Measurements from ENCODE around the gene SH3RF3. TPM values are rescaled to one million over a fixed set of nuclear protein-coding genes. Genes with fewer than 3 reads are reported as not detected.

SH3RF3 gene
- total RNA-seq, 2 experiments from 2014 or later, result 1.9 to 2.3 TPM

GRCh38 chr2:109537565-109538222, 408.7 kb downstream of the SH3RF3 start:
- H3K27ac Mint-ChIP-seq, result no peak overlapping the region
- intact Hi-C loops (cut with micrococcal nuclease), result no loop called here
- peaks cover 4% of the 10 kb centered on the region for H3K27me3 Mint-ChIP-seq
- no peak for DNase-seq
- no peaks in the 10 kb centered on the region for H3K36me3 Mint-ChIP-seq (ENCODE audit: low read depth)
- ChIA-PET CTCF (no interaction called here), POLR2A (no interaction called here)
- no peak overlapping the region for H3K4me3 Mint-ChIP-seq
- no peaks in the 10 kb centered on the region for H3K9me3 Mint-ChIP-seq
- no peak for TF ChIP-seq CTCF (IDR thresholded peaks at IDR 0.05)
- ATAC-seq, result no peak
- H3K4me1 Mint-ChIP-seq (ENCODE audit: low read depth), result no peaks in the 10 kb centered on the region

- DNase-seq (no peak), ATAC-seq (no peak)
- ChIA-PET CTCF (no interaction called here), POLR2A (no interaction called here)
- no peaks in the 10 kb centered on the region for H3K9me3 Mint-ChIP-seq
- H3K27ac Mint-ChIP-seq, result no peak overlapping the region
- H3K4me1 Mint-ChIP-seq (ENCODE audit: low read depth), result no peaks in the 10 kb centered on the region
- no peaks in the 10 kb centered on the region for H3K36me3 Mint-ChIP-seq (ENCODE audit: low read depth)
- intact Hi-C loops (cut with micrococcal nuclease), result no loop called here
- no peak overlapping the region for H3K4me3 Mint-ChIP-seq
- TF ChIP-seq CTCF (IDR thresholded peaks at IDR 0.05), result no peak
- H3K27me3 Mint-ChIP-seq, result peaks cover 4% of the 10 kb centered on the region
Measured at GRCh38 chr2:109538546-109538945, 409.5 kb downstream of the SH3RF3 start.

- POLR2A ChIA-PET, result no interaction called here
- intact Hi-C loops (cut with micrococcal nuclease), result no loop called here
- H3K36me3 Mint-ChIP-seq (ENCODE audit: low read depth), result no peaks in the 10 kb centered on the region
- H3K9me3 Mint-ChIP-seq, result no peaks in the 10 kb centered on the region
- no peak overlapping the region for H3K4me3 Mint-ChIP-seq
- no peak for DNase-seq
- no peaks in the 10 kb centered on the region for H3K4me1 Mint-ChIP-seq (ENCODE audit: low read depth)
- H3K27ac Mint-ChIP-seq, result no peak overlapping the region
- H3K27me3 Mint-ChIP-seq, result peaks cover 7% of the 10 kb centered on the region
- CTCF ChIA-PET, result interaction anchor here (1.9 kb wide), 1 partner anchor 9 kb away, joined by 9 read pairs; no protein-coding TSS in a partner anchor
- ATAC-seq, result no peak
- no peak for TF ChIP-seq CTCF (IDR thresholded peaks at IDR 0.05)
Measured at GRCh38 chr2:109542384-109542783, 413.4 kb downstream of the SH3RF3 start.

GRCh38 chr2:109545828-109546713, 417.1 kb downstream of the SH3RF3 start:
- H3K4me1 Mint-ChIP-seq (ENCODE audit: low read depth), result peaks cover 7% of the 10 kb centered on the region
- CTCF ChIA-PET, result interaction anchor here (0.7 to 3.9 kb wide), 35 partner anchors 9 to 551 kb away, joined by 3 to 33 read pairs (median 4); no protein-coding TSS in a partner anchor
- POLR2A ChIA-PET, result no interaction called here
- ATAC-seq (peak; percentile 96), DNase-seq (peak; percentile 76)
- peaks cover 8% of the 10 kb centered on the region for H3K27me3 Mint-ChIP-seq
- H3K4me3 Mint-ChIP-seq, result no peak overlapping the region
- peak; percentile 88 for TF ChIP-seq CTCF (IDR thresholded peaks at IDR 0.05)
- H3K27ac Mint-ChIP-seq, result no peak overlapping the region
- no peaks in the 10 kb centered on the region for H3K9me3 Mint-ChIP-seq
- H3K36me3 Mint-ChIP-seq (ENCODE audit: low read depth), result no peaks in the 10 kb centered on the region
- intact Hi-C loops (cut with micrococcal nuclease), result no loop called here

- Mint-ChIP-seq H3K27ac (no peak overlapping the region), H3K4me3 (no peak overlapping the region), H3K27me3 (peaks cover 8% of the 10 kb centered on the region), H3K9me3 (no peaks in the 10 kb centered on the region), H3K36me3 (ENCODE audit: low read depth) (no peaks in the 10 kb centered on the region), H3K4me1 (ENCODE audit: low read depth) (peaks cover 7% of the 10 kb centered on the region)
- TF ChIP-seq CTCF (IDR thresholded peaks at IDR 0.05), result no peak
- ATAC-seq (no peak), DNase-seq (no peak)
- POLR2A ChIA-PET, result no interaction called here
- intact Hi-C loops (cut with micrococcal nuclease), result no loop called here
- CTCF ChIA-PET, result interaction anchor here (0.7 to 3.9 kb wide), 8 partner anchors 8 to 188 kb away, joined by 3 to 33 read pairs (median 4); no protein-coding TSS in a partner anchor
Measured at GRCh38 chr2:109547280-109547679, 418.3 kb downstream of the SH3RF3 start.

Measured in activated CD8-positive, alpha-beta T cell treated with anti-CD3 and anti-CD28 coated beads for 36 hours (primary cell).